Melanocyte of skin (primary cell): Measurements from ENCODE around the gene OR2T6. TPM values are rescaled to one million over a fixed set of nuclear protein-coding genes. Genes with fewer than 3 reads are reported as not detected.

Source experiments
- total RNA-seq, 2 donors: library from RNA; depleted of rRNA; stranded (reverse); fragments of >200 nt; gene quantifications; 2 replicates each; pipeline ENCODE4 v1.2.3, GENCODE V29; 2012

The OR2T6 gene
- total RNA-seq = not detected

GRCh38 chr1:248375446-248375845, at the start of gene OR2T6:
Gene OR2T6, plus strand, starts transcription at chr1:248375746. Its CDS starts 11,863 bp downstream, at chr1:248387609.

DNA sequence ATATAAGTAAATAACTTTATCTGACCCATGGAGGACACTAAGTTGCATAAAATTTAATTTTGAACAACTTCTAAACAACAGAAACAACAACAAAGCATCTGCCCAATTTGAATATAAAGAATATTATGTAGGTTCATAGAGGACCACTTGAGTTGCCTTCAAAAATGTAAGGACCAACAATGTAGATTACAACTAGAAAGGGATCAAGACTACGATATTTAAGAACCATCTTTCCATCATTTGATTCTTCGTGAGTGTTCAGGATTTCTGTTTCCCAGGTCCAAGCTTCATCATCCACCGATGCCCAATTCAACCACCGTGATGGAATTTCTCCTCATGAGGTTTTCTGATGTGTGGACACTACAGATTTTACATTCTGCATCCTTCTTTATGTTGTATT, 27.1 kb upstream of the OR2T6 start, which contains the start of gene OR14C36:
Gene OR14C36, plus strand, starts transcription at position 301 of the 400 bp plus-strand sequence. Its CDS starts 0 bp downstream, at position 301.

DNA sequence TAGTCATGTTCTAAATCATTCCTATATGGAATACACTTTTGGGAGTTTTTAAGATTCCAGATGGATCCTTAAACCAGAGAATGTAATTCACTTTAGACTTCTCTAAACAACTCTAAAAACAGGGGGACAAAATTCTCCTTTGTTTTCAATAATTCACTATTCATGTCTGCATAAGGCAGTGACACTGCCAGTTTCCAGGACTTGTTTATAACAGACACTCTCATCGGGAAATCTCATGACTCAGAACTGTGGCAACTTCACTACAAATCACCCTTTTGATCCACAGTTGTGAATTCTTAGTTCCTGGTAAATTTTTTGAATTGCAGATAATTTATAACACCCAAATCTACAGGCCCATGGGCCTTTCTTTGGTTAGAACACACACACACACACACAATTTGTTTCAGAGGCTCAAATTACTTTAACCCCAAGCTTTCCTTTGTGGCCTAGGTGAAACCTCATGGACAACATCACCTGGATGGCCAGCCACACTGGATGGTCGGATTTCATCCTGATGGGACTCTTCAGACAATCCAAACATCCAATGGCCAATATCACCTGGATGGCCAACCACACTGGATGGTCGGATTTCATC, 14.3 kb upstream of the OR2T6 start, which contains the start of gene OR2T4:
Gene OR2T4, plus strand, starts transcription at position 545 of the 595 bp plus-strand sequence. Its CDS starts 0 bp downstream, at position 545.

DNA sequence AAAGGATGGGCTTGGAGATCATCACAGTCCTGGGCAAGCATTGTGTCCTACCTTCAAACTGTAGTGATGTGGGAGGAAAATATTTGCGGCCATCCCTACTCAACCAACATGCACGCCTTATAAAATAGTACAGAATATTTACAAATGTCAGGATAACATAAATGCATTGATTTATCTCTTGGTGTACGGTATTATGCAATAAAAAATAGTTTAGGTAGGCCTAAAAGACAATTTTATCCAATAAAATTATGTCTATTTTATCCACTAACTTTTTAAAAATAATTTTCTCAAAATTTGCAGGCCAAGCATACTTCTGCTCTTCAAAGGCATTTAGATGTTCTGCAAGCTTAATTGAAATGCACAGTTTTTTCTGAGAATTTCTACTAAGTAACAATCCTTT, 27.2 kb downstream of the OR2T6 start, which contains the start of gene OR2T1:
Gene OR2T1, plus strand, starts transcription at position 301 of the 400 bp plus-strand sequence. CDS start 3,100 bp downstream, outside the sequence.

Other genes with a start within 250 kb of the OR2T6 start
- gene OR2M5, start 230.6 kb upstream of the OR2T6 start, total RNA-seq = not detected
- gene OR2M2, start 200.9 kb upstream of the OR2T6 start, total RNA-seq = not detected
- gene OR2M3, start 178.5 kb upstream of the OR2T6 start, total RNA-seq = not detected
- gene OR2M4, start 144.3 kb upstream of the OR2T6 start, total RNA-seq = not detected
- gene OR2T33, start 97.8 kb upstream of the OR2T6 start, total RNA-seq = not detected
- not detected for gene OR2T12, start 72.3 kb upstream of the OR2T6 start, total RNA-seq
- gene OR2M7, start 51.2 kb upstream of the OR2T6 start, total RNA-seq = not detected
- gene OR14C36, start 27.0 kb upstream of the OR2T6 start, total RNA-seq = under 1 TPM in 1 of 2 donors, not detected in 1; 0.34 TPM
- gene OR2T4, start 14.1 kb upstream of the OR2T6 start, total RNA-seq = not detected
- not detected for gene OR2T1, start 27.3 kb downstream of the OR2T6 start, total RNA-seq
- not detected for gene OR2T2, start 69.9 kb downstream of the OR2T6 start, total RNA-seq
- gene OR2T3, start 97.6 kb downstream of the OR2T6 start, total RNA-seq = not detected
- not detected for gene OR2T5, start 112.8 kb downstream of the OR2T6 start, total RNA-seq
- gene OR2G6, start 132.3 kb downstream of the OR2T6 start, total RNA-seq = not detected
- not detected for gene OR2T29, start 187.0 kb downstream of the OR2T6 start, total RNA-seq
- gene OR2T34, start 199.0 kb downstream of the OR2T6 start, total RNA-seq = not detected
- not detected for gene OR2T10, start 222.0 kb downstream of the OR2T6 start, total RNA-seq